Karpas-422 (cell line): ENCODE measurements around the gene ARID1B. TPM values are rescaled to one million over a fixed set of nuclear protein-coding genes. Genes with fewer than 3 reads are reported as not detected.

ENCODE experiments used
- DNase-seq: peaks from one replicate; pipeline ENCODE4 v3.0.0-alpha.2; 2015
- H2AFZ ChIP-seq: fragments of 200-600 bp; sonication (generic); 2 replicates; pipeline ENCODE4 v1.6.1; 2014; ENCODE audit warnings: antibody characterized with exemption, low read length, mixed read lengths
- H3K27ac ChIP-seq: fragments of 200-600 bp; sonication (generic); 2 replicates; pipeline ENCODE4 v1.5.1; 2014; ENCODE audit warnings: mild to moderate bottlenecking, low read length, moderate library complexity
- H3K27me3 ChIP-seq: fragments of 200-600 bp; sonication (generic); 2 replicates; pipeline ENCODE4 v1.6.1; 2014; ENCODE audit warnings: low read length, mixed read lengths
- H3K36me3 ChIP-seq: fragments of 200-600 bp; sonication (generic); 2 replicates; pipeline ENCODE4 v1.6.1; 2014; ENCODE audit warnings: low read length, mixed read lengths; ENCODE audit not compliant: insufficient read depth
- H3K4me1 ChIP-seq: fragments of 200-600 bp; sonication (generic); 2 replicates; pipeline ENCODE4 v1.6.1; 2014; ENCODE audit warnings: mild to moderate bottlenecking, low read length, mixed read lengths
- H3K4me2 ChIP-seq: fragments of 200-600 bp; sonication (generic); 2 replicates; pipeline ENCODE4 v1.6.1; 2014; ENCODE audit warnings: low read length, low read depth, mild to moderate bottlenecking; ENCODE audit not compliant: poor library complexity, severe bottlenecking
- H3K4me3 ChIP-seq: fragments of 200-600 bp; sonication (generic); 2 replicates; pipeline ENCODE4 v1.5.1; 2014; ENCODE audit warnings: mild to moderate bottlenecking, antibody characterized with exemption, low read length, mixed read lengths
- H3K79me2 ChIP-seq: fragments of 200-600 bp; sonication (generic); 2 replicates; pipeline ENCODE4 v1.6.1; 2014; ENCODE audit warnings: mild to moderate bottlenecking, low read length, mixed read lengths
- H3K9ac ChIP-seq: fragments of 200-600 bp; sonication (generic); 2 replicates; pipeline ENCODE4 v1.6.0; 2014; ENCODE audit warnings: low read length
- H3K9me2 ChIP-seq: fragments of 200-600 bp; sonication (generic), shearing (Covaris generic); replicated peaks from 2 replicates; pipeline ENCODE4 v1.6.0; 2014; ENCODE audit warnings: mild to moderate bottlenecking, low read length, moderate library complexity; ENCODE audit not compliant: insufficient read depth
- H3K9me3 ChIP-seq: fragments of 300-700, 200-600 bp; sonication (generic); 2 replicates; pipeline ENCODE4 v1.6.1; 2014; ENCODE audit warnings: low read length, mixed read lengths
- H4K20me1 ChIP-seq: fragments of 200-600 bp; sonication (generic); 2 replicates; pipeline ENCODE4 v1.6.1; 2014; ENCODE audit warnings: mild to moderate bottlenecking, antibody characterized with exemption, low read length, low read depth; ENCODE audit not compliant: insufficient read depth
- total RNA-seq: library from RNA; depleted of rRNA; stranded (reverse); fragments of >200 nt; shearing (Covaris generic); gene quantifications from 2 replicates; pipeline ENCODE4 v1.2.3, GENCODE V29; 2014; ENCODE audit warnings: low replicate concordance

Gene ARID1B
- total RNA-seq, 1 experiment from 2014 or later, result 174 TPM

- peak overlapping the region; percentile 92 for H3K27ac ChIP-seq
- H3K27me3 ChIP-seq, result no peaks in the 10 kb centered on the region
- no peak overlapping the region for H3K4me3 ChIP-seq
- H4K20me1 ChIP-seq, result no peaks in the 10 kb centered on the region
- H3K9ac ChIP-seq, result no peak overlapping the region
- peaks cover 97% of the 10 kb centered on the region for H3K79me2 ChIP-seq
- no peak overlapping the region for H3K4me2 ChIP-seq
- no peak for DNase-seq
- H3K4me1 ChIP-seq, result peaks cover 95% of the 10 kb centered on the region
- H3K36me3 ChIP-seq, result 0 out of 2 replicates have a peak, but pooled peaks cover 5% of the 10 kb centered on the region
- H3K9me2 ChIP-seq, result no peaks in the 10 kb centered on the region
- H2AFZ ChIP-seq, result no peak overlapping the region
- H3K9me3 ChIP-seq, result no peaks in the 10 kb centered on the region
These were observed 296.4 kb downstream of the ARID1B start for GRCh38 chr6:157073596-157073995.

GRCh38 chr6:157074969-157075368 lies 297.8 kb downstream of the ARID1B start:
- DNase-seq, result no peak
- H3K36me3 ChIP-seq, result 0 out of 2 replicates have a peak, but pooled peaks cover 5% of the 10 kb centered on the region
- no peaks in the 10 kb centered on the region for H3K27me3 ChIP-seq
- H3K9me3 ChIP-seq, result no peaks in the 10 kb centered on the region
- H3K4me2 ChIP-seq, result no peak overlapping the region
- H3K27ac ChIP-seq, result peak overlapping the region; percentile 94; the same call in 1 of the 2 replicates
- no peak overlapping the region for H3K9ac ChIP-seq
- H3K9me2 ChIP-seq, result no peaks in the 10 kb centered on the region
- H4K20me1 ChIP-seq, result no peaks in the 10 kb centered on the region
- peaks cover 97% of the 10 kb centered on the region for H3K79me2 ChIP-seq
- no peak overlapping the region for H2AFZ ChIP-seq
- peaks cover 95% of the 10 kb centered on the region for H3K4me1 ChIP-seq
- no peak overlapping the region for H3K4me3 ChIP-seq

GRCh38 chr6:157075549-157076450 lies 298.6 kb downstream of the ARID1B start:
- no peak overlapping the region for H3K4me2 ChIP-seq
- peak overlapping the region; percentile 94 for H3K27ac ChIP-seq
- no peaks in the 10 kb centered on the region for H3K9me2 ChIP-seq
- peaks cover 98% of the 10 kb centered on the region for H3K79me2 ChIP-seq
- no peaks in the 10 kb centered on the region for H3K27me3 ChIP-seq
- 0 out of 2 replicates have a peak, but pooled peaks cover 5% of the 10 kb centered on the region for H3K36me3 ChIP-seq
- H3K9ac ChIP-seq, result no peak overlapping the region
- no peak overlapping the region for H3K4me3 ChIP-seq
- no peaks in the 10 kb centered on the region for H3K9me3 ChIP-seq
- H4K20me1 ChIP-seq, result no peaks in the 10 kb centered on the region
- no peak overlapping the region for H2AFZ ChIP-seq
- peaks cover 95% of the 10 kb centered on the region for H3K4me1 ChIP-seq
- no peak for DNase-seq

GRCh38 chr6:157076451-157076822 lies 299.3 kb downstream of the ARID1B start:
- Histone ChIP-seq H3K9ac (no peak overlapping the region), H3K9me3 (no peaks in the 10 kb centered on the region), H3K79me2 (peaks cover 98% of the 10 kb centered on the region), H4K20me1 (no peaks in the 10 kb centered on the region), H3K36me3 (0 out of 2 replicates have a peak, but pooled peaks cover 5% of the 10 kb centered on the region), H3K4me2 (peak overlapping the region; percentile 87), H3K9me2 (no peaks in the 10 kb centered on the region), H2AFZ (no peak overlapping the region), H3K4me1 (peaks cover 95% of the 10 kb centered on the region), H3K27me3 (no peaks in the 10 kb centered on the region), H3K4me3 (no peak overlapping the region), H3K27ac (peak overlapping the region; percentile 94)
- DNase-seq, result no peak

GRCh38 chr6:157077251-157077650 lies 300.1 kb downstream of the ARID1B start:
- DNase-seq, result no peak
- Histone ChIP-seq H3K4me2 (peak overlapping the region; percentile 87), H3K27ac (peak overlapping the region; percentile 94), H3K9me2 (no peaks in the 10 kb centered on the region), H3K4me3 (no peak overlapping the region; the same call in 1 of the 2 replicates), H2AFZ (no peak overlapping the region), H3K79me2 (peaks cover 98% of the 10 kb centered on the region), H4K20me1 (no peaks in the 10 kb centered on the region), H3K4me1 (peaks cover 95% of the 10 kb centered on the region), H3K27me3 (no peaks in the 10 kb centered on the region), H3K9ac (no peak overlapping the region), H3K36me3 (0 out of 2 replicates have a peak, but pooled peaks cover 5% of the 10 kb centered on the region), H3K9me3 (no peaks in the 10 kb centered on the region)

GRCh38 chr6:157078326-157078725 lies 301.1 kb downstream of the ARID1B start:
- Histone ChIP-seq H3K9ac (peak overlapping the region; percentile 54), H3K27me3 (no peaks in the 10 kb centered on the region), H3K9me2 (no peaks in the 10 kb centered on the region), H3K4me3 (peak overlapping the region; percentile 52), H3K9me3 (no peaks in the 10 kb centered on the region), H3K36me3 (0 out of 2 replicates have a peak, but pooled peaks cover 5% of the 10 kb centered on the region), H3K4me2 (peak overlapping the region; percentile 87), H3K27ac (peak overlapping the region; percentile 94), H3K79me2 (peaks cover 100% of the 10 kb centered on the region), H2AFZ (no peak overlapping the region), H3K4me1 (peaks cover 89% of the 10 kb centered on the region), H4K20me1 (no peaks in the 10 kb centered on the region)
- no peak for DNase-seq

- no peaks in the 10 kb centered on the region for H3K9me3 ChIP-seq
- no peaks in the 10 kb centered on the region for H3K9me2 ChIP-seq
- H3K9ac ChIP-seq, result peak overlapping the region; percentile 54
- no peaks in the 10 kb centered on the region for H4K20me1 ChIP-seq
- H3K4me1 ChIP-seq, result peaks cover 82% of the 10 kb centered on the region
- no peak for DNase-seq
- peaks cover 97% of the 10 kb centered on the region for H3K79me2 ChIP-seq
- no peaks in the 10 kb centered on the region for H3K27me3 ChIP-seq
- peak overlapping the region; percentile 94 for H3K27ac ChIP-seq
- H3K4me2 ChIP-seq, result peak overlapping the region; percentile 87
- no peak overlapping the region for H2AFZ ChIP-seq
- peak overlapping the region; percentile 52 for H3K4me3 ChIP-seq
- peaks cover 2% of the 10 kb centered on the region; the same call in 1 of the 2 replicates for H3K36me3 ChIP-seq
These were observed 302.1 kb downstream of the ARID1B start for GRCh38 chr6:157079277-157079676.

- Histone ChIP-seq H3K4me3 (peak overlapping the region; percentile 52), H3K9ac (peak overlapping the region; percentile 54), H3K9me2 (no peaks in the 10 kb centered on the region), H3K27me3 (no peaks in the 10 kb centered on the region), H2AFZ (no peak overlapping the region), H3K79me2 (peaks cover 97% of the 10 kb centered on the region), H3K27ac (peak overlapping the region; percentile 94), H3K36me3 (peaks cover 6% of the 10 kb centered on the region; the same call in 1 of the 2 replicates), H3K4me1 (peaks cover 77% of the 10 kb centered on the region), H3K9me3 (no peaks in the 10 kb centered on the region), H4K20me1 (no peaks in the 10 kb centered on the region), H3K4me2 (peak overlapping the region; percentile 87)
- peak; percentile 73 for DNase-seq
These were observed 302.6 kb downstream of the ARID1B start for GRCh38 chr6:157079771-157080170.
